ENCODE results near the gene VWDE.

VWDE gene

GRCh38 chr7:12322903-12323300 is 80.8 kb downstream of the VWDE start:
- H3K27me3 Mint-ChIP-seq, result no peaks in the 10 kb centered on the region
- H3K9me3 Mint-ChIP-seq, result no peaks in the 10 kb centered on the region
- no peaks in the 10 kb centered on the region for H3K36me3 Mint-ChIP-seq
- peak; percentile 65 for ATAC-seq
- H3K4me1 Mint-ChIP-seq, result no peaks in the 10 kb centered on the region
- no peak overlapping the region for H3K4me3 Mint-ChIP-seq
- H3K27ac Mint-ChIP-seq, result no peak overlapping the region

GRCh38 chr7:12322284-12322902 is 81.3 kb downstream of the VWDE start:
- Mint-ChIP-seq H3K9me3 (no peaks in the 10 kb centered on the region), H3K27ac (no peak overlapping the region), H3K4me3 (no peak overlapping the region), H3K27me3 (no peaks in the 10 kb centered on the region), H3K4me1 (no peaks in the 10 kb centered on the region), H3K36me3 (no peaks in the 10 kb centered on the region)
- ATAC-seq, result no peak

- ATAC-seq, result no peak
- Mint-ChIP-seq H3K36me3 (no peaks in the 10 kb centered on the region), H3K4me1 (no peaks in the 10 kb centered on the region), H3K27me3 (no peaks in the 10 kb centered on the region), H3K4me3 (no peak overlapping the region), H3K9me3 (no peaks in the 10 kb centered on the region), H3K27ac (no peak overlapping the region)
These were observed 82.5 kb downstream of the VWDE start for GRCh38 chr7:12320987-12321647.

GRCh38 chr7:12320241-12320986 is 83.3 kb downstream of the VWDE start:
- ATAC-seq, result no peak
- Mint-ChIP-seq H3K27ac (no peak overlapping the region), H3K4me1 (no peaks in the 10 kb centered on the region), H3K27me3 (no peaks in the 10 kb centered on the region), H3K4me3 (no peak overlapping the region), H3K9me3 (no peaks in the 10 kb centered on the region), H3K36me3 (no peaks in the 10 kb centered on the region)

- Mint-ChIP-seq H3K36me3 (no peaks in the 10 kb centered on the region), H3K9me3 (no peaks in the 10 kb centered on the region), H3K4me1 (peaks cover 4% of the 10 kb centered on the region), H3K4me3 (no peak overlapping the region), H3K27me3 (no peaks in the 10 kb centered on the region), H3K27ac (no peak overlapping the region)
- ATAC-seq, result no peak
These were observed 86.0 kb downstream of the VWDE start for GRCh38 chr7:12317675-12318074.

GRCh38 chr7:12316925-12317324 is 86.7 kb downstream of the VWDE start:
- Mint-ChIP-seq H3K27ac (no peak overlapping the region), H3K27me3 (no peaks in the 10 kb centered on the region), H3K36me3 (no peaks in the 10 kb centered on the region), H3K9me3 (no peaks in the 10 kb centered on the region), H3K4me3 (no peak overlapping the region), H3K4me1 (peaks cover 4% of the 10 kb centered on the region)
- ATAC-seq, result no peak

- Mint-ChIP-seq H3K27me3 (peaks cover 6% of the 10 kb centered on the region), H3K4me3 (no peak overlapping the region), H3K36me3 (no peaks in the 10 kb centered on the region), H3K4me1 (peaks cover 4% of the 10 kb centered on the region), H3K9me3 (no peaks in the 10 kb centered on the region), H3K27ac (no peak overlapping the region)
- no peak for ATAC-seq
These were observed 88.6 kb downstream of the VWDE start for GRCh38 chr7:12315049-12315448.

GRCh38 chr7:12314199-12314598 is 89.5 kb downstream of the VWDE start:
- Mint-ChIP-seq H3K27me3 (peaks cover 9% of the 10 kb centered on the region), H3K36me3 (no peaks in the 10 kb centered on the region), H3K27ac (no peak overlapping the region), H3K4me3 (no peak overlapping the region), H3K9me3 (no peaks in the 10 kb centered on the region), H3K4me1 (peaks cover 4% of the 10 kb centered on the region)
- ATAC-seq, result peak; percentile 90

GRCh38 chr7:12305502-12305901 is 98.2 kb downstream of the VWDE start:
- no peaks in the 10 kb centered on the region for H3K36me3 Mint-ChIP-seq
- no peak overlapping the region for H3K27ac Mint-ChIP-seq
- H3K27me3 Mint-ChIP-seq, result peaks cover 7% of the 10 kb centered on the region
- H3K4me3 Mint-ChIP-seq, result no peak overlapping the region
- no peak for ATAC-seq
- peaks cover 6% of the 10 kb centered on the region for H3K9me3 Mint-ChIP-seq
- H3K4me1 Mint-ChIP-seq, result no peaks in the 10 kb centered on the region

- Mint-ChIP-seq H3K4me3 (no peak overlapping the region), H3K27me3 (no peaks in the 10 kb centered on the region), H3K4me1 (no peaks in the 10 kb centered on the region), H3K9me3 (peaks cover 6% of the 10 kb centered on the region), H3K36me3 (no peaks in the 10 kb centered on the region), H3K27ac (no peak overlapping the region)
- no peak for ATAC-seq
These were observed 100.2 kb downstream of the VWDE start for GRCh38 chr7:12303495-12303894.

GRCh38 chr7:12303062-12303461 is 100.6 kb downstream of the VWDE start:
- Mint-ChIP-seq H3K27ac (no peak overlapping the region), H3K9me3 (peaks cover 6% of the 10 kb centered on the region), H3K36me3 (no peaks in the 10 kb centered on the region), H3K27me3 (no peaks in the 10 kb centered on the region), H3K4me3 (no peak overlapping the region), H3K4me1 (no peaks in the 10 kb centered on the region)
- ATAC-seq, result no peak

GRCh38 chr7:12300415-12300814 is 103.2 kb downstream of the VWDE start:
- Mint-ChIP-seq H3K4me3 (no peak overlapping the region), H3K27ac (no peak overlapping the region), H3K4me1 (peaks cover 2% of the 10 kb centered on the region), H3K27me3 (peaks cover 10% of the 10 kb centered on the region), H3K36me3 (no peaks in the 10 kb centered on the region), H3K9me3 (peaks cover 6% of the 10 kb centered on the region)
- ATAC-seq, result no peak

GRCh38 chr7:12299367-12299766 is 104.3 kb downstream of the VWDE start:
- H3K27me3 Mint-ChIP-seq, result peaks cover 18% of the 10 kb centered on the region
- no peak overlapping the region for H3K4me3 Mint-ChIP-seq
- H3K4me1 Mint-ChIP-seq, result peaks cover 12% of the 10 kb centered on the region
- no peaks in the 10 kb centered on the region for H3K36me3 Mint-ChIP-seq
- peaks cover 4% of the 10 kb centered on the region for H3K9me3 Mint-ChIP-seq
- no peak overlapping the region for H3K27ac Mint-ChIP-seq
- no peak for ATAC-seq

- Mint-ChIP-seq H3K27ac (no peak overlapping the region), H3K36me3 (no peaks in the 10 kb centered on the region), H3K4me3 (no peak overlapping the region), H3K27me3 (peaks cover 18% of the 10 kb centered on the region), H3K4me1 (peaks cover 15% of the 10 kb centered on the region), H3K9me3 (no peaks in the 10 kb centered on the region)
- no peak for ATAC-seq
These were observed 106.2 kb downstream of the VWDE start for GRCh38 chr7:12297283-12298108.

- Mint-ChIP-seq H3K36me3 (no peaks in the 10 kb centered on the region), H3K27me3 (peaks cover 18% of the 10 kb centered on the region), H3K4me1 (peaks cover 15% of the 10 kb centered on the region), H3K9me3 (no peaks in the 10 kb centered on the region), H3K4me3 (no peak overlapping the region), H3K27ac (no peak overlapping the region)
- no peak for ATAC-seq
These were observed 107.6 kb downstream of the VWDE start for GRCh38 chr7:12296051-12296570.

Measured in stimulated activated memory B cell treated with anti-CD40 and anti-IgM and Interleukin-4, amounts not matched to agents 10 μg/mL and 1 μg/mL and 100 μg/mL, for 72 hours (primary cell).